22Rv1 (cell line): Measurements from ENCODE around the gene RAB19.

Source experiments
- ZFX ChIP-seq: fragments of 450-650 bp; IDR thresholded peaks from 2 replicates; pipeline ENCODE4 v1.6.1; 2017; ENCODE audit warnings: antibody characterized with exemption, borderline replicate concordance
- TF ChIP-seq, protein P1 (sequence below): fragments of 450-650 bp; IDR thresholded peaks from 2 replicates; pipeline ENCODE4 v1.5.1; 2017; ENCODE audit warnings: mild to moderate bottlenecking

DNA sequence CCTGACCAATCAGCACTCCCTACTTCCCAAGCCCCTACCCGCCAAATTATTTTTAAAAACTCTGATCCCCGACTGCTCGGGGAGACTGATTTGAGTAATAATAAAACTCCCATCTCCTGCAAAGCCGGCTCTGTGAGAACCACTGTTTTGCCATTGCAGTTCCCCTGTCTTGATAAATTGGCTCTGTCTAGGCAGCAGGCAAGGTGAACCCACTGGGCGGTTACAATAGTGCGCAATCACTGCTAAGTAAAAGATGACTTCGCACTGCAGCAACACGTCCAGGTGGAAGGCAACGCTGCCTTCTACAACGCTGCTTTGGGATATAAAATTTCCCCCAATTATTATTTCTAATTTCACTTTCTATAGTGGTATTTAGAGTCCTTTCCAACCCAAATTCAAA, 14.4 kb upstream of the RAB19 start:
- TF ChIP-seq, protein P1, sequence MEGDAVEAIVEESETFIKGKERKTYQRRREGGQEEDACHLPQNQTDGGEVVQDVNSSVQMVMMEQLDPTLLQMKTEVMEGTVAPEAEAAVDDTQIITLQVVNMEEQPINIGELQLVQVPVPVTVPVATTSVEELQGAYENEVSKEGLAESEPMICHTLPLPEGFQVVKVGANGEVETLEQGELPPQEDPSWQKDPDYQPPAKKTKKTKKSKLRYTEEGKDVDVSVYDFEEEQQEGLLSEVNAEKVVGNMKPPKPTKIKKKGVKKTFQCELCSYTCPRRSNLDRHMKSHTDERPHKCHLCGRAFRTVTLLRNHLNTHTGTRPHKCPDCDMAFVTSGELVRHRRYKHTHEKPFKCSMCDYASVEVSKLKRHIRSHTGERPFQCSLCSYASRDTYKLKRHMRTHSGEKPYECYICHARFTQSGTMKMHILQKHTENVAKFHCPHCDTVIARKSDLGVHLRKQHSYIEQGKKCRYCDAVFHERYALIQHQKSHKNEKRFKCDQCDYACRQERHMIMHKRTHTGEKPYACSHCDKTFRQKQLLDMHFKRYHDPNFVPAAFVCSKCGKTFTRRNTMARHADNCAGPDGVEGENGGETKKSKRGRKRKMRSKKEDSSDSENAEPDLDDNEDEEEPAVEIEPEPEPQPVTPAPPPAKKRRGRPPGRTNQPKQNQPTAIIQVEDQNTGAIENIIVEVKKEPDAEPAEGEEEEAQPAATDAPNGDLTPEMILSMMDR, result no peak
- no peak for TF ChIP-seq ZFX
